MCF 10A (cell line): ENCODE measurements around the gene AP3S2. TPM values are rescaled to one million over a fixed set of nuclear protein-coding genes. Genes with fewer than 3 reads are reported as not detected.
"Not testable (repeated sequence)": the region's sequence is repeated elsewhere in the genome, so short reads cannot be mapped to it uniquely, and the experiment has no call there.

Experiments
- BruUV-seq: library from RNA; stranded (reverse); fragments of 400-500 nt; replicated peaks from 2 replicates; lab custom pipeline; 2021; lab: Mats Ljungman, UMichigan
- CTCF ChIA-PET: fragments of 300-600 bp; sonication (Branson Sonifier 250); formaldehyde crosslinking; extraction: SDS; loops from one replicate; lab custom pipeline; 2021; ENCODE audit warnings: antibody characterized with exemption, inconsistent platforms; lab: Yijun Ruan, JAX
- POLR2A ChIA-PET: fragments of 300-600, 350-650 bp; sonication (Branson Sonifier 250); formaldehyde crosslinking; extraction: SDS; loops from one replicate; lab custom pipeline; 2020; ENCODE audit warnings: antibody characterized with exemption, inconsistent platforms; lab: Yijun Ruan, JAX
- DNase-seq: peaks from one replicate; pipeline ENCODE4 v3.0.0-alpha.2; 2018; ENCODE audit not compliant: unreplicated experiment
- H3K27ac Mint-ChIP-seq: one replicate; pipeline ENCODE4 v1.8.0; 2022; ENCODE audit warnings: mild to moderate bottlenecking, low read depth, mixed read lengths; ENCODE audit not compliant: unreplicated experiment
- H3K27me3 Mint-ChIP-seq: one replicate; pipeline ENCODE4 v1.8.0; 2022; ENCODE audit warnings: mixed read lengths; ENCODE audit not compliant: insufficient read depth, unreplicated experiment
- H3K36me3 Mint-ChIP-seq: one replicate; pipeline ENCODE4 v1.8.0; 2022; ENCODE audit warnings: mild to moderate bottlenecking, moderate library complexity, mixed read lengths; ENCODE audit not compliant: insufficient read depth, unreplicated experiment
- H3K4me1 Mint-ChIP-seq: one replicate; pipeline ENCODE4 v1.8.0; 2022; ENCODE audit warnings: mixed read lengths; ENCODE audit not compliant: insufficient read depth, unreplicated experiment
- H3K4me3 Mint-ChIP-seq: one replicate; pipeline ENCODE4 v1.8.0; 2022; ENCODE audit warnings: mild to moderate bottlenecking, moderate library complexity, mixed read lengths; ENCODE audit not compliant: unreplicated experiment
- H3K9me3 Mint-ChIP-seq: one replicate; pipeline ENCODE4 v1.8.0; 2022; ENCODE audit warnings: mixed read lengths; ENCODE audit not compliant: unreplicated experiment
- CTCF ChIP-seq: fragments of 200-600 bp; IDR thresholded peaks from one replicate; pipeline ENCODE4 v1.8.0; 2022; ENCODE audit warnings: antibody characterized with exemption, mild to moderate bottlenecking; ENCODE audit not compliant: unreplicated experiment
- intact Hi-C: fragments of 100-400 bp; cut with micrococcal nuclease; formaldehyde crosslinking; loops from 2 replicates; pipeline ENCODE4 v1.14.1; 2022
- total RNA-seq: library from RNA; stranded (reverse); gene quantifications from 2 replicates; pipeline ENCODE4 v1.2.3, GENCODE V29; 2022

Gene AP3S2
- total RNA-seq, 1 experiment from 2014 or later, result 38.4 TPM

DNA sequence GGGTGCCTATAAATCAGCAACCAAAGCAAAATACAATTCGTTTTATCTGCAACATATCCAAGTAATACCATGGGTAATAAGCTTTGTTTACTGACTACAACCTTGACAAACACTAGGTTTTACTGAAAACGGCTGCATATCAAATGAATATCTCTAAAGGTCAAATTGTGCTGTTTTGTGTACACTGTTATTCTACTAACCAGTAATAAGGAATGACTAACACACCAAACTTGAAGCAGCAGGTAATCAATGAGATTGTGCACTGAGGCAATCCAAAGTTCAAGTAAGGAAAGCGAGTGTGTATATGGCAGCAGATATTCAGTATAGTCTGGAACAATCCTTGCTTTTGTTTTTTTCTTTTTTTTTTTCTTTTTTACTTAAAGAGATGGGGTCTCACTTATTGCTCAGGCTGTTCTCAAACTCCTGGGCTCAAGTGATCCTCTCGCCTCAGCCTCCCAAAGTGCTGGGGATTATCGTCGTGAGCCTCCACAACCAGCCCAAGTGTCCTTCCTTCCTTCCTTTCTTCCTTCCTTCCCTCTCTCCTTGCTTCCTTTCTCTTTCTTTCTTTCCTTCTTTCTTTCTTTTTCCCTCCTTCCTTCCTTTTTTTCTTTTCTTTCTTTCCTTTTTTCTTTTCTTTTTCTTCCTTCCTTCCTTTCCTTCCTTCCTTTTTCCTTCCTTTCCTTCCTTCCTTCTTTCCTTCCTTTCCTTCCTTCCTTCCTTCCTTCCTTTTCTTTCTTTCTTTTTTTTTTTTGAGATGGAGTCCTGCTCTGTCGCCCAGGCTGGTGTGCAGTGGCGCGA lies 34.9 kb downstream of the AP3S2 start:
- BruUV-seq, result no TSS peak
- Mint-ChIP-seq H3K27ac (no peak overlapping the region), H3K36me3 (peaks cover 39% of the 10 kb centered on the region), H3K9me3 (no peaks in the 10 kb centered on the region), H3K27me3 (no peaks in the 10 kb centered on the region), H3K4me1 (no peaks in the 10 kb centered on the region), H3K4me3 (no peak overlapping the region)
- ChIA-PET CTCF (no interaction called here), POLR2A (no interaction called here)
- intact Hi-C loops, result no loop called here
- no peak for TF ChIP-seq CTCF
- no peak for DNase-seq

GRCh38 chr15:89857673-89858072 lies 36.1 kb downstream of the AP3S2 start:
- no peak overlapping the region for H3K4me3 Mint-ChIP-seq
- ChIA-PET POLR2A (interaction anchor here (0.6 kb wide), 2 partner anchors 36 to 42 kb away, joined by 3 read pairs; partner anchors contain the start of gene AP3S2), CTCF (interaction anchor here (0.7 to 1.3 kb wide), 2 partner anchors 17 to 85 kb away, joined by 3 to 5 read pairs; no protein-coding TSS in a partner anchor)
- H3K4me1 Mint-ChIP-seq, result no peaks in the 10 kb centered on the region
- intact Hi-C loops, result no loop called here
- no peaks in the 10 kb centered on the region for H3K9me3 Mint-ChIP-seq
- no peaks in the 10 kb centered on the region for H3K27me3 Mint-ChIP-seq
- H3K36me3 Mint-ChIP-seq, result peaks cover 46% of the 10 kb centered on the region
- DNase-seq, result no peak
- no TSS peak for BruUV-seq
- H3K27ac Mint-ChIP-seq, result no peak overlapping the region
- no peak for TF ChIP-seq CTCF

DNA sequence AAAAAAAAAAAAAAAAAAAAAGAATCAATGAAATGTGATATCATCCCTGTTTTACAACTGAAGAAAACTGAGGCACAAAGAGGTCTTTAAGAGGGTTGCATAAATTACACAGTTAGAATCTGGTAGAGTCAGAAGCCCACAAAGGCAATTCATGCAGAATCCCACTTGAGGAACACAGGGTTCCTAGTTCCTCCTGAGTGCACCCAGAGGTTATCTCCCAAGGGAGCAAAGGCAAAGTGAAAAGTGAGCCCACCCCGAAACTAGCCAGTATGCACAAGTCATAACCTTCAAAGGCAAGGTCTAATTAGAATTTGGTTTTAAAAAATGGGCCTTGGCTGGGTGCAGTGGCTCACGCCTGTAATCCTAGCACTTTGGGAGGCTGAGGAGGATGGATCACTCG lies 37.8 kb downstream of the AP3S2 start:
- no peaks in the 10 kb centered on the region for H3K27me3 Mint-ChIP-seq
- ChIA-PET CTCF (interaction anchor here (1.1 kb wide), 1 partner anchor 8 kb away, joined by 3 read pairs; no protein-coding TSS in a partner anchor), POLR2A (no interaction called here)
- H3K36me3 Mint-ChIP-seq, result peaks cover 63% of the 10 kb centered on the region
- no peaks in the 10 kb centered on the region for H3K9me3 Mint-ChIP-seq
- H3K4me3 Mint-ChIP-seq, result no peak overlapping the region
- intact Hi-C loops, result no loop called here
- no peaks in the 10 kb centered on the region for H3K4me1 Mint-ChIP-seq
- H3K27ac Mint-ChIP-seq, result no peak overlapping the region
- TF ChIP-seq CTCF, result no peak
- no peak for DNase-seq
- BruUV-seq, result no TSS peak

GRCh38 chr15:89854863-89855262 lies 38.9 kb downstream of the AP3S2 start:
- H3K9me3 Mint-ChIP-seq, intact Hi-C loops, BruUV-seq, H3K4me1 Mint-ChIP-seq, DNase-seq, H3K27me3 Mint-ChIP-seq, POLR2A ChIA-PET, H3K4me3 Mint-ChIP-seq, CTCF ChIA-PET, H3K27ac Mint-ChIP-seq: not testable (repeated sequence)
- peaks cover 68% of the 10 kb centered on the region for H3K36me3 Mint-ChIP-seq
